HepG2 (cell line): ENCODE measurements around the gene OAS1. TPM values are rescaled to one million over a fixed set of nuclear protein-coding genes. Genes with fewer than 3 reads are reported as not detected.

ENCODE experiments used
- ATAC-seq: fragments of 200-7000 bp; cut with Tn5 transposase; 3 replicates; pipeline ENCODE4 v1.9.1; 2020; ENCODE audit warnings: mild to moderate bottlenecking, moderate library complexity
- BruUV-seq: library from RNA; stranded (reverse); fragments of 400-500 nt; replicated peaks from 2 replicates; lab custom pipeline; 2021; lab: Mats Ljungman, UMichigan
- CTCF ChIA-PET: fragments of 300-600 bp; formaldehyde crosslinking; extraction: SDS; loops from one replicate; lab custom pipeline; 2021; ENCODE audit warnings: low total read pairs, inconsistent platforms, low intra/inter-chr PET ratio; lab: Yijun Ruan, JAX
- POLR2A ChIA-PET: fragments of 350-600 bp; sonication (Branson Sonifier 250); formaldehyde crosslinking; loops from one replicate; lab custom pipeline; 2020; ENCODE audit warnings: antibody characterized with exemption, inconsistent platforms; lab: Yijun Ruan, JAX
- DNase-seq: peaks from one replicate; pipeline ENCODE4 v3.0.0-alpha.2; 2015; ENCODE audit warnings: low spot score
- FAIRE-seq: peaks from 3 replicates; lab custom pipeline; 2011; peaks lifted over from hg19 to GRCh38; lab: Jason Lieb, UNC
- H2AFZ ChIP-seq: one replicate; pipeline ENCODE4 v1.6.1; 2011; ENCODE audit warnings: low read length, inconsistent platforms
- H3K27ac ChIP-seq: fragments of 300-600 bp; 3 replicates; pipeline ENCODE4 v1.8.0; 2011; ENCODE audit warnings: mixed run types, mild to moderate bottlenecking, mixed read lengths, low read length, inconsistent platforms; ENCODE audit not compliant: insufficient read depth; ENCODE audit errors: extremely low read length
- H3K27me3 ChIP-seq, 2 experiments: fragments of 200-600 bp in 1 of 2; 2 replicates in 1 of 2; 3 replicates in 1 of 2; pipeline versions ENCODE4 v1.6.0 to v1.8.0; 2011; ENCODE audit warnings: low read length in 2 of 2, mild to moderate bottlenecking in 2 of 2, moderate library complexity in 2 of 2, inconsistent platforms in 1 of 2; ENCODE audit not compliant: insufficient read depth in 2 of 2, control insufficient read depth in 1 of 2
- H3K36me3 ChIP-seq, 2 experiments: fragments of 200-600 bp in 1 of 2; replicated peaks in 1 of 2; 2 replicates in 1 of 2; 3 replicates in 1 of 2; pipeline versions ENCODE4 v1.5.1 to v1.8.0; 2011; ENCODE audit warnings: low read length in 2 of 2, inconsistent platforms in 1 of 2; ENCODE audit not compliant: insufficient read depth in 2 of 2, control insufficient read depth in 1 of 2
- H3K4me1 ChIP-seq: 2 replicates; pipeline ENCODE4 v1.5.1; 2012; ENCODE audit warnings: low read length, inconsistent platforms; ENCODE audit not compliant: insufficient read depth
- H3K4me2 ChIP-seq: 2 replicates; pipeline ENCODE4 v1.6.0; 2011; ENCODE audit warnings: low read depth, low read length, inconsistent platforms
- H3K4me3 ChIP-seq, 3 experiments: fragments of 200-600 bp in 1 of 3; sonication (generic), shearing (Covaris generic) in 1 of 3; replicated peaks in 1 of 3; 2 replicates each; pipeline ENCODE4 v1.5.1; 2011 to 2016; ENCODE audit warnings: low read length in 3 of 3, inconsistent platforms in 2 of 3, low read depth in 2 of 3, mild to moderate bottlenecking in 2 of 3, control low read depth in 1 of 3, mixed read lengths in 1 of 3; ENCODE audit not compliant: insufficient read depth in 1 of 3
- H3K79me2 ChIP-seq: one replicate; pipeline ENCODE4 v1.6.1; 2011; ENCODE audit warnings: low read length, inconsistent platforms; ENCODE audit not compliant: insufficient read depth
- H3K9ac ChIP-seq: 2 replicates; pipeline ENCODE4 v1.6.0; 2011; ENCODE audit warnings: mild to moderate bottlenecking, low read depth, low read length, inconsistent platforms; ENCODE audit not compliant: insufficient read depth
- H3K9me3 ChIP-seq: 2 replicates; pipeline ENCODE4 v1.5.1; 2012; ENCODE audit warnings: mild to moderate bottlenecking, low read length
- H4K20me1 ChIP-seq: 2 replicates; pipeline ENCODE4 v1.6.0; 2011; ENCODE audit warnings: inconsistent platforms, mild to moderate bottlenecking, low read length, moderate library complexity; ENCODE audit not compliant: insufficient read depth
- GTF2F1 ChIP-seq: fragments of 150-350 bp; IDR thresholded peaks from 2 replicates; pipeline ENCODE4 v1.6.1; 2014; ENCODE audit warnings: low read length
- MAFG ChIP-seq: sonication (generic); formaldehyde crosslinking; IDR thresholded peaks from 2 replicates; pipeline ENCODE4 v1.5.1; 2020; ENCODE audit warnings: mild to moderate bottlenecking, missing genetic modification reagents
- NBN ChIP-seq: fragments of 450-650 bp; conservative IDR thresholded peaks from 2 replicates; pipeline ENCODE4 v1.6.1; 2017
- ZBTB14 ChIP-seq: sonication (generic); formaldehyde crosslinking; IDR thresholded peaks from 2 replicates; pipeline ENCODE4 v1.4.0; 2020; ENCODE audit warnings: missing genetic modification reagents
- WGBS: methylation state at CpG from one replicate; pipeline ENCODE4 v1.1.6; 2017; ENCODE audit warnings: low lambda C conversion rate; 5-methylcytosine and 5-hydroxymethylcytosine counted together
- in situ Hi-C: cut with HindIII; loops from 2 replicates; pipeline ENCODE4 v1.10.0; 2017; ENCODE audit warnings: low pct_unique_long_range_greater_than_20kb; ENCODE audit not compliant: extremely low pct_ligation_motif_present
- intact Hi-C: fragments of 100-400 bp; cut with micrococcal nuclease; formaldehyde crosslinking; loops from one replicate; pipeline ENCODE4 v1.10.0; 2022; ENCODE audit not compliant: unreplicated experiment
- polyA plus RNA-seq, 8 experiments: library from polyadenylated mRNA; depleted of rRNA in 3 of 8; stranded (reverse) in 7 of 8; unstranded in 1 of 8; fragments of >200 nt; fragmentation: Illumina TruSeq in 4 of 8; extraction: Trizol in 4 of 8; gene quantifications; 2 replicates each; pipeline versions ENCODE4 v1.2.1 to v1.2.3, GENCODE V29; 2011 to 2016; ENCODE audit warnings: low read depth in 4 of 8, missing spikeins in 1 of 8, mixed read lengths in 1 of 8; ENCODE audit not compliant: insufficient read depth in 1 of 8
- total RNA-seq, 5 experiments: library from RNA; depleted of rRNA; stranded (reverse); fragments of >200 nt; fragmentation: Illumina TruSeq; extraction: Trizol; gene quantifications; 2 replicates each; pipeline ENCODE4 v1.2.3, GENCODE V29; 2016; ENCODE audit warnings: low read depth in 1 of 5

Gene OAS1
- total and polyA plus RNA-seq, 2 of the 13 experiments (the other 11 are each of a cell fraction or from before 2014, with no cell fraction given) = 6.5 to 10.6 TPM

- TF ChIP-seq ZBTB14 = no peak
- TF ChIP-seq, all 625 proteins: peak for 0
Measured at GRCh38 chr12:112939761-112940381, 33.1 kb downstream of the OAS1 start (continued).

- CTCF ChIA-PET = no interaction called here
- FAIRE-seq (no peak), DNase-seq (no peak), ATAC-seq (no peak)
- intact Hi-C loops = no loop called here
- H3K9ac ChIP-seq = no peak overlapping the region
- no peak overlapping the region for H3K27ac ChIP-seq
- H3K79me2 ChIP-seq = no peaks in the 10 kb centered on the region
- peaks cover 28% of the 10 kb centered on the region for H3K4me1 ChIP-seq
- no peaks in the 10 kb centered on the region for H3K9me3 ChIP-seq
- POLR2A ChIA-PET = no interaction called here
- no peak overlapping the region for H3K4me3 ChIP-seq
- no peak overlapping the region for H3K4me2 ChIP-seq
- H2AFZ ChIP-seq = no peak overlapping the region
- TF ChIP-seq GTF2F1 (no peak), MAFG (CRISPR knock-in tag) (no peak), NBN (no peak)
- 87% methylated on average over 15 of the region's 16 CpGs for WGBS
- peaks cover 2 to 5% of the 10 kb centered on the region in 2 experiments; a peak in 3 of 5 replicates for H3K36me3 ChIP-seq
- BruUV-seq = no TSS peak
- no peaks in the 10 kb centered on the region; a peak in 1 of 5 replicates for H3K27me3 ChIP-seq
- no peaks in the 10 kb centered on the region for H4K20me1 ChIP-seq
- in situ Hi-C loops = no loop called here
Measured at GRCh38 chr12:112941528-112942335, 35.0 kb downstream of the OAS1 start.
